PC-9 (cell line): Measurements from ENCODE around the gene DYNLRB1. TPM values are rescaled to one million over a fixed set of nuclear protein-coding genes. Genes with fewer than 3 reads are reported as not detected.
"Not testable (repeated sequence)": the region's sequence is repeated elsewhere in the genome, so short reads cannot be mapped to it uniquely, and the experiment has no call there.

ENCODE experiments used
- BruUV-seq: library from RNA; stranded (reverse); fragments of 400-500 nt; replicated peaks from 2 replicates; lab custom pipeline; 2021; lab: Mats Ljungman, UMichigan
- CTCF ChIA-PET: fragments of 300-600 bp; sonication (Branson Sonifier 250); formaldehyde crosslinking; loops from one replicate; lab custom pipeline; 2022; ENCODE audit warnings: antibody characterized with exemption; lab: Charles Lee
- POLR2A ChIA-PET: fragments of 300-600 bp; sonication (Branson Sonifier 250); formaldehyde crosslinking; loops from one replicate; lab custom pipeline; 2022; ENCODE audit warnings: antibody characterized with exemption; ENCODE audit not compliant: unreplicated experiment; lab: Charles Lee
- DNase-seq, 2 experiments: peaks; one replicate each; pipeline versions ENCODE4 v3.0.0 to v3.0.0-alpha.2; 2015 to 2022; ENCODE audit warnings: mixed read lengths in 1 of 2
- H2AFZ ChIP-seq: fragments of 200-600 bp; sonication (generic); 2 replicates; pipeline ENCODE4 v1.8.1; 2017; ENCODE audit warnings: antibody characterized with exemption
- H3F3A ChIP-seq: fragments of 200-600 bp; sonication (generic); 2 replicates; pipeline ENCODE4 v1.8.1; 2017; ENCODE audit warnings: antibody characterized with exemption, mild to moderate bottlenecking, low read depth; ENCODE audit not compliant: insufficient read depth
- H3K27ac ChIP-seq: fragments of 200-600 bp; sonication (generic); 2 replicates; pipeline ENCODE4 v1.6.1; 2016; ENCODE audit warnings: mixed run types
- H3K27me3 ChIP-seq: fragments of 200-600 bp; sonication (generic); 2 replicates; pipeline ENCODE4 v1.6.1; 2016; ENCODE audit warnings: low read depth, mixed run types; ENCODE audit not compliant: insufficient read depth
- H3K36me3 ChIP-seq: fragments of 200-600 bp; sonication (generic); 2 replicates; pipeline ENCODE4 v1.6.1; 2016; ENCODE audit warnings: low read depth, mixed run types
- H3K4me1 ChIP-seq: fragments of 200-600 bp; sonication (generic); replicated peaks from 2 replicates; pipeline ENCODE4 v1.6.1; 2016; ENCODE audit warnings: mixed run types; ENCODE audit not compliant: insufficient read depth
- H3K4me2 ChIP-seq: fragments of 200-600 bp; sonication (generic); 2 replicates; pipeline ENCODE4 v1.6.1; 2017; ENCODE audit warnings: mixed run types
- H3K4me3 ChIP-seq: fragments of 200-600 bp; sonication (generic); 2 replicates; pipeline ENCODE4 v1.6.1; 2016; ENCODE audit warnings: mixed run types
- H3K79me2 ChIP-seq: fragments of 200-600 bp; sonication (generic); 2 replicates; pipeline ENCODE4 v1.6.1; 2017; ENCODE audit warnings: low read depth, mixed run types
- H3K9me2 ChIP-seq: fragments of 200-600 bp; sonication (generic); 2 replicates; pipeline ENCODE4 v1.8.1; 2017; ENCODE audit warnings: mild to moderate bottlenecking; ENCODE audit not compliant: insufficient read depth
- H3K9me3 ChIP-seq: fragments of 200-600 bp; sonication (generic); 2 replicates; pipeline ENCODE4 v1.8.1; 2016; ENCODE audit warnings: low read depth; ENCODE audit not compliant: insufficient read depth
- H4K20me1 ChIP-seq: fragments of 200-600 bp; sonication (generic); 2 replicates; pipeline ENCODE4 v1.8.1; 2017; ENCODE audit not compliant: insufficient read depth
- CTCF ChIP-seq: fragments of 200-600 bp; sonication (generic); conservative IDR thresholded peaks from 2 replicates; pipeline ENCODE4 v1.6.1; 2017; ENCODE audit warnings: mixed run types, antibody characterized with exemption, mild to moderate bottlenecking, moderate library complexity
- EZH2 ChIP-seq: fragments of 200-600 bp; sonication (generic); IDR thresholded peaks from 2 replicates; pipeline ENCODE4 v1.8.0; 2017; ENCODE audit warnings: antibody characterized with exemption, low read depth
- intact Hi-C: fragments of 100-400 bp; cut with micrococcal nuclease; formaldehyde crosslinking; loops from one replicate; pipeline ENCODE4 v1.10.0; 2022; ENCODE audit not compliant: unreplicated experiment
- total RNA-seq: library from RNA; stranded (reverse); gene quantifications from 2 replicates; pipeline ENCODE4 v1.2.3, GENCODE V29; 2021

Gene DYNLRB1
- total RNA-seq, 1 experiment from 2014 or later: 179 TPM

GRCh38 chr20:34479627-34480026 is 36.6 kb upstream of the DYNLRB1 start:
- Histone ChIP-seq H3K36me3 (peaks cover 64% of the 10 kb centered on the region), H3K4me3 (no peak overlapping the region), H2AFZ (no peak overlapping the region), H3K27ac (no peak overlapping the region), H3K9me2 (no peaks in the 10 kb centered on the region), H3K9me3 (peaks cover 6% of the 10 kb centered on the region), H3F3A (peaks cover 51% of the 10 kb centered on the region), H3K27me3 (no peaks in the 10 kb centered on the region), H4K20me1 (0 out of 2 replicates have a peak, but pooled peaks cover 1% of the 10 kb centered on the region), H3K4me2 (no peak overlapping the region), H3K4me1 (no peaks in the 10 kb centered on the region), H3K79me2 (no peaks in the 10 kb centered on the region; the same call in 1 of the 2 replicates)
- intact Hi-C loops: no loop called here
- DNase-seq: no peak
- TF ChIP-seq CTCF: no peak
- no peak for TF ChIP-seq EZH2
- ChIA-PET POLR2A (no interaction called here), CTCF (no interaction called here)
- BruUV-seq: no TSS peak

DNA sequence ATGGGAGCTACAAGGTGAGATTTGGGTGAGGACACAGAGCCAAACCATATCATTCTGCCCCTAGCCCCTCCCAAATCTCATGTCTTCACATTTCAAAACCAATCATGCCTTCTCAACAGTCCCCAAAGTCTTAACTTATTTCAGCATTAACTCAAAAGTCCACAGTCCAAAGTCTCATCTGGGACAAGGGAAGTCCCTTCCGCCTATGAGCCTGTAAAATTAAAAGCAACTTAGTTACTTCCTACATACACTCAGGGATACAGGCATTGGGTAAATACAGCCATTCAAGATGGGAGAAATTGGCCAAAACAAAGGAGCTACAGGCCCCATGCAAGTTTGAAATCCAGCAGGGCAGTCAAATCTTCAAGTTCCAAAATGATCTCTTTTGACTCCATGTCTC is 34.1 kb upstream of the DYNLRB1 start:
- H3K27me3 ChIP-seq, H3K9me3 ChIP-seq, H3K79me2 ChIP-seq, H3K27ac ChIP-seq, H3K4me1 ChIP-seq, H3K9me2 ChIP-seq, intact Hi-C loops, H3K4me3 ChIP-seq, H3K4me2 ChIP-seq, H4K20me1 ChIP-seq, DNase-seq, H2AFZ ChIP-seq, BruUV-seq, CTCF ChIA-PET: not testable (repeated sequence)
- POLR2A ChIA-PET: interaction anchor here (0.7 kb wide), 1 partner anchor 303 kb away, joined by 5 read pairs; no protein-coding TSS in a partner anchor
- Histone ChIP-seq H3F3A (peaks cover 50% of the 10 kb centered on the region), H3K36me3 (peaks cover 78% of the 10 kb centered on the region)

DNA sequence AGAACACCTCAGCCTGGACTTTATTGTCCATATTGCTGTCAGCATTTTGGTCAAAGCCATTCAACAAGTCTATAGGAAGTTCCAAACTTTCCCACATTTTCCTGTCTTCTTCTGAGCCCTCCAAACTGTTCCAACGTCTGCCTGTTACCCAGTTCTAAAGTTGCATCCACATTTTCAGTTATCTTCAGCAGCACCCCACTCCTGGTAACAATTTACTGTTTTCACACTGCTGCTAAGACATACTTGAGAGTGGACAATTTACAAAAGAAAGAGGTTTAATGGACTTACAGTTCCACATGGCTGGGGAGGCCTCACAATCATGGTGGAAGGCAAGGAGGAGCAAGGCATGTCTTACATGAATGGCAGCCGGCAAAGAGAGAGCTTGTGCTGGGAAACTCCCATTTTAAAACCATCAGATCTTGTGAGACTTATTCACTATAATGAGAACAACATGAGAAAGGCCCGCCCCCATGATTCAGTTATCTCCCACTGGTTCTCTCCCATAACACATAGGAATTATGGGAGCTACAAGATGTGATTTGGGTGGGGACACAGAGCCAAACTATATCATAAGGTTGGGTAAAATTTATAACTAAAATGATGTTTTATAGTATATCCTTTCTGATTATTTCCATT is 32.5 kb upstream of the DYNLRB1 start:
- H3K4me2 ChIP-seq, DNase-seq, H3K9me3 ChIP-seq, H3K4me3 ChIP-seq, BruUV-seq, intact Hi-C loops, H3K27me3 ChIP-seq, H3K9me2 ChIP-seq, POLR2A ChIA-PET, H2AFZ ChIP-seq, H3K4me1 ChIP-seq, H3K79me2 ChIP-seq, H3K27ac ChIP-seq, H4K20me1 ChIP-seq: not testable (repeated sequence)
- peaks cover 81% of the 10 kb centered on the region for H3K36me3 ChIP-seq
- CTCF ChIA-PET: interaction anchor here (0.6 kb wide), 1 partner anchor 19 kb away, joined by 7 read pairs; no protein-coding TSS in a partner anchor
- peaks cover 44% of the 10 kb centered on the region for H3F3A ChIP-seq

DNA sequence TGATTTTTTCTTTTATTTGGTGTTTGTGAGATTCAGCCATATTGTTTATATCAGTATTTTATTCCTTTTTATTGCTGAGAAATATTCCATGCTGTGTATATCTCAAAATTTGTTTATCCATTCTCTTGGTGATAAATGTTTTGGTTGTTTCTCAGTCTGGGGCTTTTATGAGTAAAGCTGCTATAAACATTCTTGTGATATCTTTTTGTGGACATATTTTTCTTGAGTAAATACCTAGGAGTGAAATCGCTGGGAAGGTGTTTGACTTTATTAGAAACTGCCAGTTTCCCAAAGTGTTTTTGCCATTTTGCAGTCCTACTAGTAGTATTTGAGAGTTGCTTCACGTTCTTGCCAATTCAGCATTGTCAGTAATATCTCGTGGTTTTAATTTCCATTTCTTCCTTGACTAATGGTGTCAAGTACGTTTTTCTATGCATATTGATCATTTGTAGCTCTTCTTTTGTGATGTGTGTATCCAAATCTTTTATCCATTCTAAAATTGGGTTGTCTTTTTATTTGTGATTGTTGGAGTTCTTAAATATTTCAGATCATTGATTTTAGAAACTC is 31.1 kb upstream of the DYNLRB1 start:
- Histone ChIP-seq H3K36me3 (peaks cover 76% of the 10 kb centered on the region), H3K4me3 (no peak overlapping the region), H3K9me3 (peaks cover 6% of the 10 kb centered on the region), H3K4me1 (no peaks in the 10 kb centered on the region), H3F3A (peaks cover 34% of the 10 kb centered on the region; the same call in 1 of the 2 replicates), H3K4me2 (no peak overlapping the region), H3K27me3 (no peaks in the 10 kb centered on the region), H3K9me2 (no peaks in the 10 kb centered on the region), H4K20me1 (peaks cover 5% of the 10 kb centered on the region; the same call in 1 of the 2 replicates), H3K79me2 (no peaks in the 10 kb centered on the region; the same call in 1 of the 2 replicates), H2AFZ (no peak overlapping the region), H3K27ac (no peak overlapping the region)
- CTCF ChIA-PET: no interaction called here
- no peak for DNase-seq
- intact Hi-C loops: no loop called here
- no TSS peak for BruUV-seq
- POLR2A ChIA-PET: interaction anchor here (0.6 kb wide), 1 partner anchor 173 kb away, joined by 5 read pairs; no protein-coding TSS in a partner anchor
- TF ChIP-seq CTCF (no peak), EZH2 (no peak)
